NCI-H446 (cell line): ENCODE measurements around the gene DPF1.

Source experiments
- DNase-seq, 2 experiments: peaks; one replicate each; lab custom pipeline; 2025; lab: John Stamatoyannopoulos, UW

The DPF1 gene

DNA sequence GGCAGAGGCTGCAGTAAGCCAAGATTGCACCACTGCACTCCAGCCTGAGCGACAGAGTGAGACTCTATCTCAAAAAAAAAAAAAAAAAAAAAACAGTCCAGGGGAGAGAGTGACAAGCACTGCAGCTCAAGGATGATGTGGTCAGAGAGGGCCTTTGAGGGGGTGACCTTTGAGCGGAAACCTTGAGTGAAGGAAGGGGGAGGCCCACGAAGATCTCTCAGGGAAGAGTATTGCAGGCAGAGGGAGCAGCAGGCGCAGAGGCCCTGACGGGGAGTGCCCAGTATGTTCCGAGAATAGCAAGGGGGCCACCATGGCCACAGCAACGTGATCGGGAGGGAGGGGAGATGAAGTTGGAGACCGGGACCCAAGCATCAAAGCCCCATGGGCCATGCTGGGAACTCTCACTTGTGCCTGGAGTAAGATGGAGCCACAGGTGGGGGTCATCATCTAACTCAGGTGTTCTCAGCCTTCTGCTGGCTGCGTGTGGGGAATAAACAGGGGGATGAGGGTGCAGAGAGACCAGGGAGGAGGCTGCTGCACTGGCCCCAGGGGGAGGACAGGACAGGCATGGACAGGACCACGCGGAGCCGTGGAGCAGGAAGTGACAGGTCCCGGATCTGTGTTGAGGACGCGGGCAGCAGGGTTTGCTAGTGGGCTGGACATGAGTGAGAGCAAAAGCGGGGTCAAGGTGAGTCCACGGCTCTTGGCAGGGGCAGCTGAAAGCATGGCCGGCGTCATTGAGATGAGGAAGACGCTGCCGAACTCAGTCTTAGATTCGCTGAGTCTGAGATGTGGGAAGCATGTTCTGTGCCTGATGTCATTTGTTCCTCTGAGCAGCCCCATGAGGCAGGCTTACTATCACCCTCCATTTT is 60.4 kb downstream of the DPF1 start:
- DNase-seq = no peak

- no peak for DNase-seq
These were observed 61.4 kb downstream of the DPF1 start for GRCh38 chr19:38162632-38163031.

GRCh38 chr19:38162094-38162493 is 61.9 kb downstream of the DPF1 start:
- DNase-seq = no peak
